AG04450 (cell line): ENCODE data around the gene CLCA4. TPM values are rescaled to one million over a fixed set of nuclear protein-coding genes. Genes with fewer than 3 reads are reported as not detected.

Experiments used
- CTCF ChIA-PET: fragments of 300-600, 350-600 bp; formaldehyde crosslinking; extraction: SDS; loops from one replicate; lab custom pipeline; 2022; ENCODE audit warnings: antibody characterized with exemption, inconsistent platforms; lab: Charles Lee
- POLR2A ChIA-PET: fragments of 350-600 bp; formaldehyde crosslinking; extraction: SDS; loops from one replicate; lab custom pipeline; 2021; ENCODE audit warnings: antibody characterized with exemption, inconsistent platforms; lab: Yijun Ruan, JAX
- DNase-seq: peaks from one replicate; pipeline ENCODE4 v3.0.0-alpha.2; 2011; ENCODE audit warnings: low read depth, low spot score
- H3K27ac ChIP-seq: one replicate; pipeline ENCODE4 v1.5.1; 2012; ENCODE audit warnings: low read depth, low read length, control low read depth
- H3K27me3 ChIP-seq: one replicate; pipeline ENCODE4 v1.6.0; 2012; ENCODE audit warnings: low read length; ENCODE audit not compliant: control insufficient read depth, insufficient read depth
- H3K4me3 ChIP-seq: 2 replicates; pipeline ENCODE4 v1.5.1; 2011; ENCODE audit warnings: mild to moderate bottlenecking, low read depth, low read length, control low read depth
- H3K9me3 ChIP-seq: 2 replicates; pipeline ENCODE4 v1.5.1; 2012; ENCODE audit warnings: low read length; ENCODE audit not compliant: control insufficient read depth, insufficient read depth
- polyA plus RNA-seq: library from polyadenylated mRNA; depleted of rRNA; stranded (reverse); fragments of >200 nt; gene quantifications from 2 replicates; pipeline ENCODE4 v1.2.3, GENCODE V29; 2011; rRNA removed
- TF ChIP-seq, protein P1 (sequence below): IDR thresholded peaks from 2 replicates; pipeline ENCODE4 v1.5.1; 2011; ENCODE audit warnings: low read depth, low read length, control low read depth, inconsistent platforms

Gene CLCA4
- polyA plus RNA-seq, 1 experiment: not detected

GRCh38 chr1:86619313-86619712 is 72.4 kb downstream of the CLCA4 start:
- peaks cover 2% of the 10 kb centered on the region for H3K27me3 ChIP-seq
- no peaks in the 10 kb centered on the region for H3K9me3 ChIP-seq
- no peak overlapping the region for H3K4me3 ChIP-seq
- TF ChIP-seq, protein P1, sequence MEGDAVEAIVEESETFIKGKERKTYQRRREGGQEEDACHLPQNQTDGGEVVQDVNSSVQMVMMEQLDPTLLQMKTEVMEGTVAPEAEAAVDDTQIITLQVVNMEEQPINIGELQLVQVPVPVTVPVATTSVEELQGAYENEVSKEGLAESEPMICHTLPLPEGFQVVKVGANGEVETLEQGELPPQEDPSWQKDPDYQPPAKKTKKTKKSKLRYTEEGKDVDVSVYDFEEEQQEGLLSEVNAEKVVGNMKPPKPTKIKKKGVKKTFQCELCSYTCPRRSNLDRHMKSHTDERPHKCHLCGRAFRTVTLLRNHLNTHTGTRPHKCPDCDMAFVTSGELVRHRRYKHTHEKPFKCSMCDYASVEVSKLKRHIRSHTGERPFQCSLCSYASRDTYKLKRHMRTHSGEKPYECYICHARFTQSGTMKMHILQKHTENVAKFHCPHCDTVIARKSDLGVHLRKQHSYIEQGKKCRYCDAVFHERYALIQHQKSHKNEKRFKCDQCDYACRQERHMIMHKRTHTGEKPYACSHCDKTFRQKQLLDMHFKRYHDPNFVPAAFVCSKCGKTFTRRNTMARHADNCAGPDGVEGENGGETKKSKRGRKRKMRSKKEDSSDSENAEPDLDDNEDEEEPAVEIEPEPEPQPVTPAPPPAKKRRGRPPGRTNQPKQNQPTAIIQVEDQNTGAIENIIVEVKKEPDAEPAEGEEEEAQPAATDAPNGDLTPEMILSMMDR: no peak
- CTCF ChIA-PET: no interaction called here
- no peak overlapping the region for H3K27ac ChIP-seq
- POLR2A ChIA-PET: no interaction called here
- no peak for DNase-seq

DNA sequence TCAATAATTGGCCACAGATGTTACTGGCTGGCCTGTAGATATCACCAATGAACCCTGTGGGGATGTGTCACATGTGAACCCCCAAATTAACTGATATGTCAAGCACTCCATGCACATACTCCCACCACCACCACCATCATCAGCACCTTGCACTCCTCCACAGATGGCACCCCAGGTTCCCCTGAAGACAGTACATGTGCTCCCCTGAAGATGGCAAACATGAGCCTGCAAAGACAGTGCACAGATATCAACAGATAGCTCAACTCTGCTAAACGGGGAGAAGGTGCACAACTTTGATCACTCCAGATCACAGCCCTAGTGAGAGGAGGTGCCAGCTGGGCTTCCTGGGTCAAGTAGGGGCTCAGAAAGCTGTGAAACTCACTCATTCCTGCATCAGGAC is 74.4 kb downstream of the CLCA4 start:
- ChIA-PET CTCF (interaction anchor here (0.6 kb wide), 1 partner anchor 122 kb away, joined by 3 read pairs; no protein-coding TSS in a partner anchor), POLR2A (no interaction called here)
- Histone ChIP-seq H3K27ac (no peak overlapping the region), H3K27me3 (peaks cover 2% of the 10 kb centered on the region), H3K4me3 (no peak overlapping the region), H3K9me3 (no peaks in the 10 kb centered on the region)
- no peak for DNase-seq
- TF ChIP-seq, protein P1: no peak

Other genes starting within 250 kb of the CLCA4 start
- gene ODF2L, start 150.8 kb upstream of the CLCA4 start, polyA plus RNA-seq: 14.6 and 25.6 TPM in 2 replicates
- gene CLCA2, start 122.9 kb upstream of the CLCA4 start, polyA plus RNA-seq: 0.60 and 0.65 TPM in 2 replicates
- not detected in 2 replicates for gene CLCA1, start 78.2 kb upstream of the CLCA4 start, polyA plus RNA-seq
- gene SH3GLB1, start 157.5 kb downstream of the CLCA4 start, polyA plus RNA-seq: 61.3 and 75.9 TPM in 2 replicates